Stimulated activated CD8-positive, alpha-beta memory T cell treated with anti-CD3 and anti-CD28 coated beads, Interleukin-7, amount 100 ng/mL, for 24 hours (primary cell): Measurements from ENCODE around the gene IRAK2.
"Not testable (repeated sequence)": the region's sequence is repeated elsewhere in the genome, so short reads cannot be mapped to it uniquely, and the experiment has no call there.

Experiments used
- DNase-seq: peaks from one replicate; pipeline ENCODE4 v3.0.0-alpha.2; 2020; ENCODE audit warnings: low read depth

The IRAK2 gene

DNA sequence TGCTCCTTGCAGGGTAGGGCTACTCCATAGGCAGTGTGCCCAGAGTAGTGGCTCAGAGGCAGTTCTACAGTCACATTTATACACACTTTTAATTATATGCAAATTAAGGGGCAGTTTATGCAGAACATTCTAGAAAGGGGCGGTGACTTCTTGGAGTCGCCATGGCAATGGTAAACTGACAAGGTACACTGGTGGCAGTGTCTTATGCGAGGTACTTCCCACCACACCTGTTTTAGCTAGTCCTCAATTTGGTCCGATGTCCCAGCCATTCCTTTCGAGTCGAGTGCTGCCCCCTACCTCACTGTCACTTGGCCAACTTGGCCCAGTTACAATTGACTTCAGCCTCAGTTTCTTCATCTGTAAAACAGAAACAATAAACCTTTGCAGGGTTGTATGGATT lies 3.8 kb upstream of the IRAK2 start:
- DNase-seq = no peak

- DNase-seq = no peak
Measured at GRCh38 chr3:10162185-10162584, 2.5 kb upstream of the IRAK2 start.

DNA sequence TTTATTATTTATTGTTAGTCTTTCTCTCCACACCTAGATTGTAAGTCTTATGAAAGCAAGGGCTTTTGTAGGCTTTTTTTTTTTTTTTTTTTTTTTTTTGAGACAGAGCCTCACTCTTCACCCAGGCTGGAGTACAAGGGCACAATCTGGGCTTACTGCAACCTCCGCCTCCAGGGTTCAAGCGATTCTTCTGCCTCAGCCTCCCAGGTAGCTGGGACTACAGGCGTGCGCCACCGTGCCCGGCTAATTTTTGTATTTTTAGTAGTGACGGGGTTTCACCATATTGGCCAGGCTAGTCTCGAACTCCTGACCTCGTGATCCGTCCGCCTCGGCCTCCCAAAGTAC lies 546 bp upstream of the IRAK2 start:
- DNase-seq = not testable (repeated sequence)

DNA sequence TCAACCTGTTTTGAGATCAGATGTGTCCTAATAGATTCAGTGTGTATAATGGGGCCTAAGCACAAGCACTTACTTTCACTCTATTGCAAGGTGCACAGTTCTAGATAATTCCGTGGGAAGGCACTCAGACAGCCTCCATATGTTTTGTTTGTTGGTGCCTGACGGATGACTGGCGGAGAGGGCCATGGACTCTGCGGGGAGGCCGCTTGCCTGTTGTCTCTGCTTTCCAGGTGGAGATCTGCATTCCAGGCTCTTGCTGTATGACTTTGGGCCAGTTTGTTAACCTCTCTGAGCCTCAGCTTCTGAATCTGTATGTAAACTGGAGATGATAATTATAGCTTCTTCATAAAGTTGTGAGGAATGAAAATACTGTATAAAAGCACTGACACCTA lies 1.5 kb downstream of the IRAK2 start:
- DNase-seq = no peak

DNA sequence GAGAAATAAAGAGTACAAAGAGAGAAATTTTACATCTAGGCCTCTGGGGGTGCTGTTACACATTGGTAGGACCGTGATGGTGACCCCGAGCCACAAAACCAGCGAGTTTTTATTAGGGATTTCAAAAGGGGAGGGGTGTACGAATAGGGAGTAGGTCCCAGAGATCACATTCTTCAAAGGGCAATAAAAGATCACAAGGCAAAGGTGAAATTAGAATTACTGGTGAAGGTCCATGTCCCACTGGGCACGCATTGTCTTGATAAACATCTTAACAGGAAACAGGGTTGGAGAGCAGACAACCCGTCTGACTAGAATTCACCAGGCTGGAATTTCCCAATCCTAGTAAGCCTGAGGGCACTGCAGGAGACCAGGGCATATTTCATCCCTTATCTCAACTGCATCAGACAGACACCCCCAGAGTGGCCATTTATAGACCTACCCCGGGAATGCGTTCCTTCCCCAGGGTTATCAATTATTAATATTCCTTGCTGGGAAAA lies 4.3 kb downstream of the IRAK2 start:
- no peak for DNase-seq

DNA sequence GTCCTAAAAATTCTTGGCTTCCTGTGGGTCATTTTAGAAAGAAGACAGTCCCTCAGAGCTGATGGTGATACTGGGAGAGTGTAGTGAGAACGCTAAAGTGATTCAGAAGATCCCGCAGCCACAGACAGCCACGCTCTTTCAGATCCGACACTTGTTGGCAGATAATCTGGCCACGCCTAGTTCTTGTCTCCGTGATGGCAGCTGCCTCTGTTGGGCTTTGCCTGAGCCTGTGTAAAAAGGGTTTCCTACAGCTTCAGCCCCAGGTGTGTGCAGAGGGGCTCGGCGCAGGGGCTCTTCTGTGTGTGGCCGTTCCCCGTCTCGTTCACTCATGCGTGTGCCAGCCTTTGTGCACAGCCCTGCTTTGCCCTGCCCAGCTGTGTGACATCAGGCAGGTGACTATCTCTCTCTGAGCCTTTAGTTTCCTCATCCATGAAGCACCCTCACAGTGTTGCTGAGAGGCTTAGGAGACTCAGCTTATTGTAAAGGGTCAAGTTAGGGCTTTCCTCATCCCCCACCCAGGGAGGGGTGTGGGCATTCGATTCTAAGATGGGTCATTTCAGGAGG lies 6.3 kb downstream of the IRAK2 start:
- no peak for DNase-seq

GRCh38 chr3:10173095-10173925 lies 8.6 kb downstream of the IRAK2 start:
- no peak for DNase-seq

- DNase-seq = no peak
Measured at GRCh38 chr3:10173926-10174435, 9.3 kb downstream of the IRAK2 start.

GRCh38 chr3:10175334-10175733 lies 10.6 kb downstream of the IRAK2 start:
- DNase-seq = not testable (repeated sequence)

GRCh38 chr3:10176150-10176549 lies 11.4 kb downstream of the IRAK2 start:
- DNase-seq = not testable (repeated sequence)

DNA sequence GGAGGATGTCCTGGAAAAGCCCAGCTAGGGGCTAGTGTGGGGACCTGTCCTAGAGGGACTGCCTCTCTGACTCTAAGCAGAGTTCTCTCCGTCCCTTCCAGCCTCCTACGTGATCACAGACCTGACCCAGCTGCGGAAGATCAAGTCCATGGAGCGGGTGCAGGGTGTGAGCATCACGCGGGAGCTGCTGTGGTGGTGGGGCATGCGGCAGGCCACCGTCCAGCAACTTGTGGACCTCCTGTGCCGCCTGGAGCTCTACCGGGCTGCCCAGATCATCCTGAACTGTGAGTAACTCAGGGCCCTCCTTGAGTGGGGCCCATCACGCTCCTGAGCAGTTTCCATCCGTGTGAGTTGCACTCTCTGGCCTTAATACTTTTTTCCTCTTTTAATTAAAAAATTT lies 13.0 kb downstream of the IRAK2 start:
- DNase-seq = no peak

GRCh38 chr3:10178892-10179291 lies 14.2 kb downstream of the IRAK2 start:
- no peak for DNase-seq

GRCh38 chr3:10180289-10180688 lies 15.6 kb downstream of the IRAK2 start:
- no peak for DNase-seq

DNA sequence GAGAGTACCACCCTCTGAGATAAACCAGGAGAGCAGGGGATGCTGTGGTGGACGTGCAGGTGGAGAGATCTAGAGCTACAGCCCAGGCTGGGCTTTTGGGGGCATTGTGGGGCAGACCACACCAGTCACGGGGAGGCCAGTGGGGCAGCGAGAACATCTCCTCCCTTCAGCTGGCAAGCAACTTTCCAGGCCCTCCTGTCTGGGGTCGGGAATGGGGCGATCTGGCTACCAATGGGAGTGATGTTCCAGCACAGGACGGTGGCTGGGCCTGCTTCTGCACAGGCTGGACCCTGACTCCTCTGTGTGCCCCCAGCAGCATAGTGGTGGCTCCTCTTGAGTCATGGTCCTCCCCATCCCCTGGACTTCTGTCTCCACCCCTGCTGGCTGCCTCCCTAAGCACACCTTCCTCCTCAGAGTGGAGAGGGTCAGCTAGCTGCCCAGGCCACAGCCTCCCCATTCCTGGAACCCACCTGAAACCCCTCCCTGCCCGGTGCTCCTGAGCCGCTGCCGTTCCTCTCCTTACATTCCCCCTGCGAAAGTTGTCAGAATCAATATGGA lies 16.1 kb downstream of the IRAK2 start:
- DNase-seq = no peak

- DNase-seq = no peak
Measured at GRCh38 chr3:10182950-10183349, 18.2 kb downstream of the IRAK2 start.

GRCh38 chr3:10184250-10184649 lies 19.5 kb downstream of the IRAK2 start:
- DNase-seq = no peak

- no peak for DNase-seq
Measured at GRCh38 chr3:10185804-10186762, 21.4 kb downstream of the IRAK2 start.

DNA sequence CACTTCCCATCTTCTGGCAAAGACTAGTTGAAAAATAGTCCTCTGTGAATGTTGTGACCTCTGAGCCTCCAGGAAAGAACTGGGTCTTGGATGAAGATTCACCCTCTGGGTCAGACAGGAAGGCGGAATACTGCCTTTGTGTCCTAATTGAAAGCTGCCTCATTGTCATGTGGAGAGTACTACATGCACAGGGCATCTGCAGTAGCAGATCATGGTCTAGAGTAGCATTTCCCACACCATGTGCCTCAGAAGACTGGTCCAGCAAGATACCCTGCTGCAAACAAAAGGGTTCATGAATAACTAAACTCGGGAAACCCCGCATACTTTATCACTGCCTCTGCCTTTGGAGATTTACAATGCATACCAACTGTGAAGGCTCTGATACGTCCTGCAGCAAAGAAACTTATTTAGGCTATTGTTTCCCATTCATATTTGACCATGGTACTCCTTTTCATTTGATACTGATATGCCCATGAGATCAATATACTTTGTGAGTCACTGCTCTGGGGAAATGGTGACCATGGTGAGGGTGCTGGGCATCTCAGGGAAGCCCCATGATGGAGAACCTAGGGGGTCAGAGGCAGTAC lies 22.7 kb downstream of the IRAK2 start:
- DNase-seq = no peak

GRCh38 chr3:10187944-10188343 lies 23.2 kb downstream of the IRAK2 start:
- DNase-seq = no peak

GRCh38 chr3:10188804-10189556 lies 24.3 kb downstream of the IRAK2 start:
- DNase-seq = no peak
